OCI-LY3 (cell line): ENCODE data around the gene KLRD1.

Experiments
- H2AFZ ChIP-seq: fragments of 200-600, 300-600 bp; shearing (Covaris generic); 2 replicates; pipeline ENCODE4 v1.6.0; 2014; ENCODE audit warnings: antibody characterized with exemption, low read depth, low read length
- H3K27ac ChIP-seq: fragments of 200-600, 300-600 bp; sonication (generic); 2 replicates; pipeline ENCODE4 v1.5.1; 2014; ENCODE audit warnings: mild to moderate bottlenecking, low read length, moderate library complexity, mixed read lengths
- H3K27me3 ChIP-seq: fragments of 200-600, 300-600 bp; sonication (generic); 2 replicates; pipeline ENCODE4 v1.6.1; 2014; ENCODE audit warnings: low read depth, low read length, mixed read lengths
- H3K36me3 ChIP-seq: fragments of 200-600, 300-600 bp; sonication (generic); replicated peaks from 2 replicates; pipeline ENCODE3; 2014; ENCODE audit warnings: low read depth, low read length, mixed read lengths
- H3K4me1 ChIP-seq: fragments of 300-600, 200-600 bp; sonication (generic); 2 replicates; pipeline ENCODE4 v1.6.1; 2014; ENCODE audit warnings: low read length, mixed read lengths
- H3K4me2 ChIP-seq: fragments of 200-600, 300-600 bp; sonication (generic); 2 replicates; pipeline ENCODE4 v1.6.1; 2014; ENCODE audit warnings: low read length, mixed read lengths
- H3K4me3 ChIP-seq: fragments of 300-600, 200-600 bp; sonication (generic); 2 replicates; pipeline ENCODE4 v1.5.1; 2014; ENCODE audit warnings: antibody characterized with exemption, mild to moderate bottlenecking, low read length, moderate library complexity
- H3K79me2 ChIP-seq: fragments of 300-600, 200-600 bp; shearing (Covaris generic); 2 replicates; pipeline ENCODE4 v1.6.1; 2014; ENCODE audit warnings: mild to moderate bottlenecking, low read length, mixed read lengths
- H3K9ac ChIP-seq: fragments of 300-600, 200-600 bp; shearing (Covaris generic); 2 replicates; pipeline ENCODE4 v1.6.0; 2014; ENCODE audit warnings: mild to moderate bottlenecking, low read length, moderate library complexity
- H3K9me3 ChIP-seq: fragments of 200-600, 300-600 bp; shearing (Covaris generic); 2 replicates; pipeline ENCODE4 v1.6.1; 2014; ENCODE audit warnings: low read length, mixed read lengths; ENCODE audit not compliant: insufficient read depth
- H4K20me1 ChIP-seq: fragments of 200-600, 300-600 bp; sonication (generic); 2 replicates; pipeline ENCODE4 v1.6.1; 2016; ENCODE audit warnings: low read length, mixed read lengths; ENCODE audit not compliant: insufficient read depth
- CTCF ChIP-seq: fragments of 200-600, 300-600 bp; sonication (generic); IDR thresholded peaks from 2 replicates; pipeline ENCODE4 v1.5.1; 2014; ENCODE audit warnings: antibody characterized with exemption, low read length, low read depth
- EZH2phosphoT487 ChIP-seq: fragments of 200-600 bp; shearing (Covaris generic); IDR thresholded peaks from 2 replicates; pipeline ENCODE4 v1.6.1; 2018; ENCODE audit warnings: antibody characterized with exemption, mixed run types, low read depth

The KLRD1 gene

DNA sequence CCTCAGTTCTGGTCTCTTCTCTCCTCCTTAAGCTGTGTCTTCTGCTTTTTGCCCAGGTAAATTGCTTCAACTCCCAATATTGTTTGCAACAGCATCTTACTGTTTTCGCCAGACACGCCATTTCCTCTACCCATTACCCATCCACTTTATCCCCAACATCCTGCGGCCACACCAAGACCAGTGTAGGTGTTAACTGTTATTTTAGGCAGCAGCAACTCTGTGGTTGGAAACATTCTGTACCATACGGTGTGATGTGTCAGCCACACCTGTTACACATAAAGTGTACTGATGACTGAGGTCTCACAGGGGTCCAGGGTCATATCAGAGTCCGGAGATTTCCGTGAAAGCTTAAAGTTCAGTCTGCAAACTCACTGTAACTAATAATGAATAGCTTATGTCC, 21.8 kb upstream of the KLRD1 start:
- Histone ChIP-seq H3K4me1 (peaks cover 8% of the 10 kb centered on the region), H3K79me2 (no peaks in the 10 kb centered on the region), H3K9me3 (no peaks in the 10 kb centered on the region), H2AFZ (no peak overlapping the region), H3K9ac (no peak overlapping the region), H3K27ac (no peak overlapping the region), H3K36me3 (no peaks in the 10 kb centered on the region), H3K27me3 (0 out of 2 replicates have a peak, but pooled peaks cover 10% of the 10 kb centered on the region), H3K4me3 (no peak overlapping the region), H4K20me1 (no peaks in the 10 kb centered on the region), H3K4me2 (no peak overlapping the region)
- TF ChIP-seq EZH2phosphoT487 (no peak), CTCF (no peak)

- H3K27ac ChIP-seq = no peak overlapping the region
- no peaks in the 10 kb centered on the region for H3K9me3 ChIP-seq
- no peaks in the 10 kb centered on the region for H3K36me3 ChIP-seq
- H3K79me2 ChIP-seq = no peaks in the 10 kb centered on the region
- H3K4me2 ChIP-seq = 0 out of 2 replicates have a peak overlapping the region, but pooled peaks have one; percentile 6
- H3K4me1 ChIP-seq = peaks cover 25% of the 10 kb centered on the region
- H3K9ac ChIP-seq = no peak overlapping the region
- H4K20me1 ChIP-seq = no peaks in the 10 kb centered on the region
- H2AFZ ChIP-seq = no peak overlapping the region
- H3K27me3 ChIP-seq = 0 out of 2 replicates have a peak, but pooled peaks cover 6% of the 10 kb centered on the region
- no peak overlapping the region for H3K4me3 ChIP-seq
- TF ChIP-seq CTCF (no peak), EZH2phosphoT487 (no peak)
These were observed 18.5 kb upstream of the KLRD1 start for GRCh38 chr12:10289005-10289754.

GRCh38 chr12:10291030-10291429, 16.6 kb upstream of the KLRD1 start:
- 0 out of 2 replicates have a peak, but pooled peaks cover 3% of the 10 kb centered on the region for H3K27me3 ChIP-seq
- H3K36me3 ChIP-seq = no peaks in the 10 kb centered on the region
- H3K4me3 ChIP-seq = no peak overlapping the region
- H3K79me2 ChIP-seq = no peaks in the 10 kb centered on the region
- no peak overlapping the region for H3K4me2 ChIP-seq
- H3K9ac ChIP-seq = no peak overlapping the region
- no peak overlapping the region for H2AFZ ChIP-seq
- no peak overlapping the region for H3K27ac ChIP-seq
- no peaks in the 10 kb centered on the region for H4K20me1 ChIP-seq
- no peaks in the 10 kb centered on the region for H3K9me3 ChIP-seq
- TF ChIP-seq CTCF (no peak), EZH2phosphoT487 (no peak)
- H3K4me1 ChIP-seq = peaks cover 25% of the 10 kb centered on the region

DNA sequence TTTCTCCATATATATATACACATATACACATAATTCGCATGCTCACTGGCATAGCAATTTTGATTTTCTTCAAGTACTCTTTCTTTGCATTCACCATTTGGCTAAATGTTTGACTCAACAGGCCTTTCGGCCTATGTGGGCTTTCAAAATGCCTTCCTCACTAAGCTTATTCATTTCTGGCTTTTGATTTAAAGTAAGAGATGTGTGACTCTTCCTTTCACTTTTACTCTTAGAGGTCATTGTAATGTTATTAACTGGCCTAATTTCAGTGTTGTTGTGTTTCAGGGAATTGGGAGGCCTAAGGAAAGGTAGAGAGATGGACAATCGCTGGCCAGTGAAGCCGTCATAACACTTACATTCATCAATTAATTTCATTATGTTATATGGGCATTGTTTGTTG, 14.5 kb upstream of the KLRD1 start:
- peak overlapping the region; percentile 24 for H3K27ac ChIP-seq
- H2AFZ ChIP-seq = peak overlapping the region; percentile 5; the same call in 1 of the 2 replicates
- H3K27me3 ChIP-seq = no peaks in the 10 kb centered on the region
- H3K36me3 ChIP-seq = no peaks in the 10 kb centered on the region
- H3K4me1 ChIP-seq = peaks cover 29% of the 10 kb centered on the region
- no peaks in the 10 kb centered on the region for H4K20me1 ChIP-seq
- H3K9ac ChIP-seq = no peak overlapping the region
- no peaks in the 10 kb centered on the region for H3K9me3 ChIP-seq
- H3K4me2 ChIP-seq = peak overlapping the region; percentile 43
- no peaks in the 10 kb centered on the region for H3K79me2 ChIP-seq
- H3K4me3 ChIP-seq = no peak overlapping the region
- TF ChIP-seq EZH2phosphoT487 (no peak), CTCF (no peak)
